ENCODE measurements around the gene PTPRN. TPM values are rescaled to one million over a fixed set of nuclear protein-coding genes. Genes with fewer than 3 reads are reported as not detected.

PTPRN gene
- total RNA-seq, 2 experiments from 2014 or later, result 0.04 to 0.42 TPM

GRCh38 chr2:219253753-219254589, 55.2 kb downstream of the PTPRN start, which contains the start of gene TUBA4A:
Gene TUBA4A (minus strand): TSS chr2:219253918. CDS start chr2:219253858, 60 bp downstream.
- CTCF ChIA-PET, result interaction anchor here (0.6 to 6.4 kb wide), 7 partner anchors 8 to 274 kb away, joined by 3 to 56 read pairs (median 6); partner anchors contain the start of genes DNAJB2, GLB1L, NHEJ1 and STK16
- POLR2A ChIA-PET, result interaction anchor here (0.6 to 5.1 kb wide), 10 partner anchors 9 to 134 kb away, joined by 4 to 57 read pairs (median 12); partner anchors contain the start of genes ABCB6, ANKZF1, ATG9A and CNPPD1

GRCh38 chr2:219252900-219253752, 56.1 kb downstream of the PTPRN start, which contains the start of gene TUBA4B:
Gene TUBA4B (plus strand): TSS chr2:219253243. CDS start chr2:219253408, 165 bp downstream.
- ChIA-PET CTCF (interaction anchor here (0.6 to 6.4 kb wide), 7 partner anchors 14 to 273 kb away, joined by 3 to 56 read pairs (median 5); partner anchors contain the start of genes ANKZF1, ATG9A, DNAJB2 and NHEJ1), POLR2A (interaction anchor here (0.5 to 5.1 kb wide), 17 partner anchors 8 to 853 kb away, joined by 3 to 57 read pairs (median 8); partner anchors contain the start of genes ABCB6, ANKZF1, ATG9A and CTDSP1)

- ChIA-PET POLR2A (interaction anchor here (0.5 to 5.1 kb wide), 17 partner anchors 8 to 853 kb away, joined by 3 to 57 read pairs (median 6); partner anchors contain the start of genes ABCB6, ANKZF1, ATG9A and CNPPD1), CTCF (interaction anchor here (0.9 to 6.4 kb wide), 7 partner anchors 13 to 93 kb away, joined by 3 to 56 read pairs (median 5); partner anchors contain the start of genes ANKZF1, ATG9A, DNAJB2 and NHEJ1)
Observed at GRCh38 chr2:219252570-219252899, 56.7 kb downstream of the PTPRN start.

- ChIA-PET CTCF (interaction anchor here (0.9 to 6.4 kb wide), 6 partner anchors 14 to 93 kb away, joined by 3 to 56 read pairs (median 8); partner anchors contain the start of genes ANKZF1, ATG9A, DNAJB2 and NHEJ1), POLR2A (interaction anchor here (0.5 to 5.1 kb wide), 8 partner anchors 20 to 310 kb away, joined by 3 to 57 read pairs (median 6); partner anchors contain the start of genes ANKZF1, ATG9A, CNPPD1 and DNAJB2)
Observed at GRCh38 chr2:219252084-219252483, 57.1 kb downstream of the PTPRN start.

- ChIA-PET POLR2A (interaction anchor here (0.8 to 5.1 kb wide), 6 partner anchors 19 to 75 kb away, joined by 3 to 37 read pairs (median 4); partner anchors contain the start of genes ANKZF1, ATG9A, CNPPD1 and DNAJB2), CTCF (interaction anchor here (0.9 to 6.4 kb wide), 6 partner anchors 14 to 92 kb away, joined by 3 to 56 read pairs (median 8); partner anchors contain the start of genes ANKZF1, ATG9A, DNAJB2 and NHEJ1)
Observed at GRCh38 chr2:219251656-219252055, 57.5 kb downstream of the PTPRN start.

GRCh38 chr2:219250049-219250781, 59.0 kb downstream of the PTPRN start:
- ChIA-PET POLR2A (interaction anchor here (1.3 to 5.1 kb wide), 4 partner anchors 20 to 29 kb away, joined by 4 to 37 read pairs (median 13); partner anchors contain the start of genes ANKZF1, ATG9A and DNAJB2), CTCF (interaction anchor here (0.9 to 6.2 kb wide), 7 partner anchors 20 to 86 kb away, joined by 3 to 35 read pairs (median 5); partner anchors contain the start of genes ANKZF1, ATG9A and DNAJB2)

GRCh38 chr2:219249203-219249980, 59.8 kb downstream of the PTPRN start:
- POLR2A ChIA-PET, result interaction anchor here (0.7 to 3.3 kb wide), 8 partner anchors 12 to 90 kb away, joined by 3 to 22 read pairs (median 3); partner anchors contain the start of genes ANKZF1, ATG9A, DNAJB2 and ZFAND2B
- CTCF ChIA-PET, result interaction anchor here (0.9 to 3.6 kb wide), 7 partner anchors 19 to 85 kb away, joined by 3 to 23 read pairs (median 5); partner anchors contain the start of genes ANKZF1, ATG9A and DNAJB2

- POLR2A ChIA-PET, result interaction anchor here (0.7 to 3.3 kb wide), 8 partner anchors 11 to 89 kb away, joined by 3 to 22 read pairs (median 3); partner anchors contain the start of genes ANKZF1, ATG9A, DNAJB2 and ZFAND2B
- CTCF ChIA-PET, result interaction anchor here (1.4 to 3.6 kb wide), 6 partner anchors 14 to 85 kb away, joined by 3 to 23 read pairs (median 4); partner anchors contain the start of gene DNAJB2
Observed at GRCh38 chr2:219248845-219249202, 60.4 kb downstream of the PTPRN start.

- ChIA-PET POLR2A (interaction anchor here (0.6 to 3.3 kb wide), 7 partner anchors 13 to 73 kb away, joined by 3 to 22 read pairs (median 3); partner anchors contain the start of genes ANKZF1, ATG9A, CNPPD1 and DNAJB2), CTCF (interaction anchor here (0.6 to 3.6 kb wide), 11 partner anchors 9 to 88 kb away, joined by 3 to 23 read pairs (median 3); partner anchors contain the start of genes ANKZF1, DNAJB2 and NHEJ1)
Observed at GRCh38 chr2:219247678-219248642, 61.2 kb downstream of the PTPRN start.

GRCh38 chr2:219246559-219246958, 62.6 kb downstream of the PTPRN start:
- POLR2A ChIA-PET, result interaction anchor here (1.0 to 2.6 kb wide), 4 partner anchors 17 to 71 kb away, joined by 3 to 38 read pairs (median 7); partner anchors contain the start of genes ANKZF1, ATG9A and DNAJB2
- CTCF ChIA-PET, result interaction anchor here (0.9 to 1.9 kb wide), 3 partner anchors 8 to 49 kb away, joined by 3 to 7 read pairs (median 6); partner anchors contain the start of gene TUBA4A

- ChIA-PET POLR2A (interaction anchor here (0.5 to 2.6 kb wide), 11 partner anchors 8 to 353 kb away, joined by 3 to 39 read pairs (median 7); partner anchors contain the start of genes ANKZF1, ATG9A, CNPPD1 and DNAJB2), CTCF (interaction anchor here (0.6 to 1.9 kb wide), 9 partner anchors 9 to 86 kb away, joined by 3 to 7 read pairs (median 3); partner anchors contain the start of genes ANKZF1, ATG9A, DNAJB2 and TUBA4A)
Observed at GRCh38 chr2:219245899-219246230, 63.3 kb downstream of the PTPRN start.

GRCh38 chr2:219245148-219245898, 63.9 kb downstream of the PTPRN start, which contains the start of the genes GLB1L and STK16:
Gene GLB1L (minus strand): TSS chr2:219245444. CDS start chr2:219243573, 1,871 bp downstream.
Gene STK16 (plus strand): TSS chr2:219245479. CDS start chr2:219246000, 521 bp downstream.
- POLR2A ChIA-PET, result interaction anchor here (0.6 to 2.6 kb wide), 13 partner anchors 9 to 69 kb away, joined by 3 to 39 read pairs (median 4); partner anchors contain the start of genes ANKZF1, ATG9A, CNPPD1 and DNAJB2
- CTCF ChIA-PET, result interaction anchor here (0.6 to 1.9 kb wide), 12 partner anchors 9 to 86 kb away, joined by 3 to 7 read pairs (median 4); partner anchors contain the start of genes ABCB6, ANKZF1, ATG9A and DNAJB2

GRCh38 chr2:219244789-219245147, 64.4 kb downstream of the PTPRN start:
- CTCF ChIA-PET, result interaction anchor here (0.6 to 1.8 kb wide), 8 partner anchors 13 to 50 kb away, joined by 3 to 7 read pairs (median 4); partner anchors contain the start of genes ABCB6, ANKZF1, ATG9A and DNAJB2

More at GRCh38 chr2:219244789-219245147, 64.4 kb downstream of the PTPRN start:
- POLR2A ChIA-PET, result interaction anchor here (0.6 to 2.6 kb wide), 10 partner anchors 9 to 68 kb away, joined by 3 to 39 read pairs (median 6); partner anchors contain the start of genes ANKZF1, ATG9A, CNPPD1 and DNAJB2
